ELR (cell line): ENCODE measurements around the gene HACL1.
A peak's percentile ranks its signal among the peaks of the same experiment; 100 is the strongest.
"Not testable (repeated sequence)": the region's sequence is repeated elsewhere in the genome, so short reads cannot be mapped to it uniquely, and the experiment has no call there.

Experiments
- DNase-seq: peaks from one replicate; pipeline ENCODE4 v3.0.0-alpha.2; 2015; ENCODE audit warnings: low read depth

Gene HACL1

GRCh38 chr3:15629860-15630597, 28.7 kb upstream of the HACL1 start:
- peak; percentile 91 for DNase-seq

- DNase-seq, result peak; percentile 49
Observed at GRCh38 chr3:15628967-15629366, 27.6 kb upstream of the HACL1 start.

GRCh38 chr3:15623535-15624440, 22.4 kb upstream of the HACL1 start:
- no peak for DNase-seq

- not testable (repeated sequence) for DNase-seq
Observed at GRCh38 chr3:15619659-15620464, 18.5 kb upstream of the HACL1 start.

GRCh38 chr3:15616053-15616452, 14.7 kb upstream of the HACL1 start:
- peak; percentile 36 for DNase-seq

GRCh38 chr3:15614958-15615357, 13.6 kb upstream of the HACL1 start:
- no peak for DNase-seq

- DNase-seq, result no peak
Observed at GRCh38 chr3:15612001-15612400, 10.6 kb upstream of the HACL1 start.

GRCh38 chr3:15611018-15611417, 9.6 kb upstream of the HACL1 start:
- DNase-seq, result no peak

- DNase-seq, result peak; percentile 87
Observed at GRCh38 chr3:15610082-15610759, 8.9 kb upstream of the HACL1 start.

- DNase-seq, result no peak
Observed at GRCh38 chr3:15606434-15606891, 5.1 kb upstream of the HACL1 start.

- DNase-seq, result not testable (repeated sequence)
Observed at GRCh38 chr3:15604584-15604983, 3.2 kb upstream of the HACL1 start.

GRCh38 chr3:15602816-15603215, 1.4 kb upstream of the HACL1 start:
- DNase-seq, result not testable (repeated sequence)

- DNase-seq, result no peak
Observed at GRCh38 chr3:15602146-15602536, 772 bp upstream of the HACL1 start.

GRCh38 chr3:15601046-15601398, 347 bp downstream of the HACL1 start:
- peak; percentile 44 for DNase-seq

- no peak for DNase-seq
Observed at GRCh38 chr3:15595955-15596354, 5.4 kb downstream of the HACL1 start.

GRCh38 chr3:15592968-15593367, 8.4 kb downstream of the HACL1 start:
- DNase-seq, result no peak

- no peak for DNase-seq
Observed at GRCh38 chr3:15591928-15592327, 9.4 kb downstream of the HACL1 start.

GRCh38 chr3:15591242-15591641, 10.1 kb downstream of the HACL1 start:
- DNase-seq, result no peak

- DNase-seq, result no peak
Observed at GRCh38 chr3:15585111-15585845, 16.1 kb downstream of the HACL1 start.

- no peak for DNase-seq
Observed at GRCh38 chr3:15581471-15582394, 19.6 kb downstream of the HACL1 start.
